HL-60 (cell line): ENCODE data around the gene C5AR2.
"Not testable (repeated sequence)": the region's sequence is repeated elsewhere in the genome, so short reads cannot be mapped to it uniquely, and the experiment has no call there.

ENCODE experiments used
- DNase-seq, 2 experiments: peaks; one replicate each; pipeline ENCODE4 v3.0.0-alpha.2; 2010 to 2020; ENCODE audit warnings: low read depth in 1 of 2, low spot score in 1 of 2
- H3K27ac ChIP-seq: fragments of 250-450 bp; sonication (Bioruptor Pico); replicated peaks from 2 replicates; pipeline ENCODE4 v1.5.1; 2020; ENCODE audit warnings: mild to moderate bottlenecking, moderate library complexity
- H3K27me3 ChIP-seq: fragments of 250-450 bp; sonication (Bioruptor Pico); 2 replicates; pipeline ENCODE4 v1.5.1; 2021; ENCODE audit warnings: mild to moderate bottlenecking, moderate library complexity; ENCODE audit not compliant: insufficient read depth, poor library complexity, severe bottlenecking
- H3K4me3 ChIP-seq: replicated peaks from 2 replicates; pipeline ENCODE4 v1.5.1; 2011; ENCODE audit warnings: mild to moderate bottlenecking, control low read depth, low read length; ENCODE audit not compliant: insufficient read depth
- GABPA ChIP-seq: IDR thresholded peaks from 2 replicates; pipeline ENCODE4 v1.6.1; 2012; ENCODE audit warnings: low read depth
- POLR2AphosphoS5 ChIP-seq: IDR thresholded peaks from 2 replicates; pipeline ENCODE4 v1.6.1; 2012; ENCODE audit warnings: low read depth
- REST ChIP-seq: IDR thresholded peaks from 2 replicates; pipeline ENCODE4 v1.6.1; 2012; ENCODE audit warnings: low read depth; ENCODE audit not compliant: insufficient replicate concordance
- SPI1 ChIP-seq: IDR thresholded peaks from 2 replicates; pipeline ENCODE4 v1.6.1; 2012; ENCODE audit warnings: low read depth, mild to moderate bottlenecking, borderline replicate concordance
- TF ChIP-seq, protein P1 (sequence below): IDR thresholded peaks from one replicate; pipeline ENCODE4 v1.5.1; 2011; ENCODE audit warnings: low read length, control low read depth, inconsistent platforms; ENCODE audit not compliant: insufficient read depth

The C5AR2 gene

DNA sequence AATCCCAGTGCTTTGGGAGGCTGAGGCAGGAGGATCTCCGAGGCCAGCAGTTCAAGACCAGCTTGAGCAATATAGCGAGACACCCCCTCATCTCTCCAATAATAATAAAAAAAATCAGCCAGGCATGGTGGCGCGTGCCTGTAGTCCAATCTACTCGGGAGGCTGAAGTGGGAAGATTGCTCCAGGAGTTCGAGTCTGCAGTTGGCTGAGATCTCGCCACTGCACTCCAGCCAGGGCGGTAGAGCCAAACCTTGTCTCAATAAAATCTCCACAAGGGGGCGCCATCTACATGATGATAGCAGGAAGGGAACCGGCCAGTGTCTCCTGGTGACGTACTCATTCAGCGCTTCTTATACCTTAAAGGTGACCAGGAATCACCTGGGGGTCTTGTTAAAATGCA is 35.9 kb upstream of the C5AR2 start:
- no peak for TF ChIP-seq REST
- no peak for TF ChIP-seq GABPA
- TF ChIP-seq, protein P1, sequence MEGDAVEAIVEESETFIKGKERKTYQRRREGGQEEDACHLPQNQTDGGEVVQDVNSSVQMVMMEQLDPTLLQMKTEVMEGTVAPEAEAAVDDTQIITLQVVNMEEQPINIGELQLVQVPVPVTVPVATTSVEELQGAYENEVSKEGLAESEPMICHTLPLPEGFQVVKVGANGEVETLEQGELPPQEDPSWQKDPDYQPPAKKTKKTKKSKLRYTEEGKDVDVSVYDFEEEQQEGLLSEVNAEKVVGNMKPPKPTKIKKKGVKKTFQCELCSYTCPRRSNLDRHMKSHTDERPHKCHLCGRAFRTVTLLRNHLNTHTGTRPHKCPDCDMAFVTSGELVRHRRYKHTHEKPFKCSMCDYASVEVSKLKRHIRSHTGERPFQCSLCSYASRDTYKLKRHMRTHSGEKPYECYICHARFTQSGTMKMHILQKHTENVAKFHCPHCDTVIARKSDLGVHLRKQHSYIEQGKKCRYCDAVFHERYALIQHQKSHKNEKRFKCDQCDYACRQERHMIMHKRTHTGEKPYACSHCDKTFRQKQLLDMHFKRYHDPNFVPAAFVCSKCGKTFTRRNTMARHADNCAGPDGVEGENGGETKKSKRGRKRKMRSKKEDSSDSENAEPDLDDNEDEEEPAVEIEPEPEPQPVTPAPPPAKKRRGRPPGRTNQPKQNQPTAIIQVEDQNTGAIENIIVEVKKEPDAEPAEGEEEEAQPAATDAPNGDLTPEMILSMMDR = peak; percentile 18
- no peak for TF ChIP-seq POLR2AphosphoS5
- Histone ChIP-seq H3K4me3 (no peak overlapping the region), H3K27me3 (no peaks in the 10 kb centered on the region), H3K27ac (no peak overlapping the region)
- DNase-seq = peak; percentile 52 to 87

GRCh38 chr19:47300867-47301266 is 31.1 kb upstream of the C5AR2 start:
- not testable (repeated sequence) for H3K4me3 ChIP-seq, H3K27me3 ChIP-seq, DNase-seq, H3K27ac ChIP-seq

DNA sequence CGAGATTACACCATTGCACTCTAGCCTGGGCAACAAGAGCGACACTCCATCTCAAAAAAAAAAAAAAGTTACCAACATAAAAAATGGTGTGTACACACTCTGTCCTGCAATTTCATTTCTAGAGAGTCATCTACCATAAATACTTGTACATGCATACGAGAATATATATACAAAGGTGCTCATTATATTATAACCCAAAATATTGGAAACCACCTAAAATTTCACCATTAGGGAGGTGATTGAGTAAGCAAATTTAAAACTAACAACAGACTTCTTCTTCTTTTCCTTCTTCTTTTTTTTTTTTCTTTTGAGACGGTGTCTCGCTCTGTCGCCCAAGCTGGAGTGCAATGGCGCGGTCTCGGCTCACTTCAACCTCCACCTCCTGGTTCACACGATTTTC is 29.7 kb upstream of the C5AR2 start:
- TF ChIP-seq REST (no peak), SPI1 (no peak), POLR2AphosphoS5 (no peak), GABPA (no peak)
- TF ChIP-seq, protein P1 = no peak
- Histone ChIP-seq H3K27ac (no peak overlapping the region), H3K27me3 (no peaks in the 10 kb centered on the region), H3K4me3 (no peak overlapping the region)
- peak in 1 of 2 experiments; percentile 37 for DNase-seq

DNA sequence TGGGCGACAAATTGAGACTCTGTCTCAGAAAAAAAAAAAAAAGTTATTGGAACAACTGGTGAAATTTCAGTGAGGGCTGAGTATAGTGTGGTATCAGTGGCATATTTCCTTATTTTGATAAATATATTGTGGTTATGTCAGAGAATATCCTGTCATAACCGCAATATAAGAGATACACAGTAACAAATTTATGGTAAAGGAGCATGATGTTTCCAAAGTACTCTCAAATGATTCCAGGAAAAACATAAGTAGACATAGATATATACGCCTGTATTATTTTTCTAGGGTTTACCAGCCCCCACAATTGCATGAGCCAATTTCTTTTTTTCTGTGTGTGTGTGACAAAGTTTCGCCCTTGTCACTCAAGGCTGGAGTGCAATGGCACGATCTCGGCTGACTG is 28.0 kb upstream of the C5AR2 start:
- TF ChIP-seq REST (no peak), SPI1 (no peak), GABPA (no peak), POLR2AphosphoS5 (no peak)
- TF ChIP-seq, protein P1 = no peak

More for the DNA sequence above, 28.0 kb upstream of the C5AR2 start:
- no peak for DNase-seq
- Histone ChIP-seq H3K4me3 (no peak overlapping the region), H3K27ac (no peak overlapping the region), H3K27me3 (no peaks in the 10 kb centered on the region)
